Activated T-cell treated with anti-CD3 and anti-CD28 coated beads for 1 hour (primary cell): ENCODE data around the gene HSD17B3.
"Not testable (repeated sequence)": the region's sequence is repeated elsewhere in the genome, so short reads cannot be mapped to it uniquely, and the experiment has no call there.

ENCODE experiments used
- DNase-seq: peaks from one replicate; pipeline ENCODE4 v3.0.0-alpha.2; 2020; ENCODE audit warnings: low read depth

The HSD17B3 gene

DNA sequence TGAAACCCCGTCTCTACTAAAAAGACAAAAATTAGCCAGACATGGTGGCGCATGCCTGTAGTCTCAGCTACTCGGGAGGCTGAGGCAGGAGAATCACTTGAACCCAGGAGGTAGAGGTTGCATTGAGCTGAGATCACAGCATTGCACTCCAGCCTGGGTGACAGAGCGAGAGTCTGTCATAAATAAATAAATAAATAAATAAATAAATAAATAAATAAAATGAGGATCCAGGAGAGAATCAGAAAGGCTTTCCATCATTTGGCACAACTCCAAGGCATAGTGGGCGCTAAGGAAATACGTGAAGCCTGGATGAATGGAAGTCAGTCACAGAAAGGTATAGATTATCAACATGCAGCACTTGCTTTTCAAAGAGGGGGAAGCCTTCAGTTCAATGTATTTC is 65.6 kb downstream of the HSD17B3 start:
- not testable (repeated sequence) for DNase-seq

DNA sequence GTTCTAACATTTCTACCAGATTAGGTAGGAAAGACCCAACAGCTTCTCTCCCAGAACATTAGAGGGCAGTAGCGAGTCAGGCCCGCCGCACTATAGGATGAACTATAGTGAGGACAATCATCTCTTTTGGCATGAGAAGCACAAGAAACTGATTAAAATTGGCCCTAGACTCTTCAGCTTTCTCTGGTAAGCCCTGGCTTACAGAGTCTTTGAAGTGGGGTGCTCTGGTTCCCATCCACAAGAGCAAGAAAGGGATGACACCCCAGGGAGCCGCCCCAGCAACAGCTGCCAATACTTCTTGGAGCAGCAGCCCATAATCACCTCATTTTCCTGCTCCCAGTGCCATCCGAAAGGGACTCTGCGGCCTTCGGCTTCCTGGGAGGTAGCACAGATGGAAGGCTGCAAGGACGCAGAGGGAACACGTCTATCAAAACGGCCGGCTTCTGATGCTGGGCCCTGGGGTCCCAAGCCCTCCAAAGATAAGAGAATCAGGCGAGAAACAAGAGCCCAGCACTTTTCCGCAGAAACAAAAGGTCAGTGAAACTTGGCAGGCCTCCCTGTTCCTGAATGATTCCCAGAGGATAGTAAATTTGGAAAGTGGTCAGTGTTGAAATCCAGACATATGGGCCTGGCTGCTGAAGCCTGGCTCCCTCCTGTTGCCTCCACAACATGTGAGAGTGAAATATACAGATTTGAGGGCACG is 69.3 kb downstream of the HSD17B3 start:
- DNase-seq, result no peak

DNA sequence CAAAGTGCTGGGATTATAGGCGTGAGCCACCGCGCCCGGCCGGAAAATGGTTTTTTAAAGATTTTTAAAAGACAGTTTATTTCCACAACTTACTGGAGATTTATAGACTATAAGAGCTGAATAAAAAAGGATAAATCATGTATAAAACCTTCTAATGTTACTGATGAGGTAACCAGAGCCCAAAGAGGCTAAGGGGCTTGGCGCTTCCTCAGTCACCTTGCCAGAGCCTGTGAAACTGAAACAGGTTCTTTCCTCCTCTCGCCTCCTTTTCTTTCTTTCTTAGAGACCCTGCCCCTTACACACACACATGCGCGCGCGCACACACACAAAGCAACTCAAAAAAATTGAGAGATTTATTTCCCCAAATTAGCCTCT is 69.8 kb downstream of the HSD17B3 start:
- no peak for DNase-seq

DNA sequence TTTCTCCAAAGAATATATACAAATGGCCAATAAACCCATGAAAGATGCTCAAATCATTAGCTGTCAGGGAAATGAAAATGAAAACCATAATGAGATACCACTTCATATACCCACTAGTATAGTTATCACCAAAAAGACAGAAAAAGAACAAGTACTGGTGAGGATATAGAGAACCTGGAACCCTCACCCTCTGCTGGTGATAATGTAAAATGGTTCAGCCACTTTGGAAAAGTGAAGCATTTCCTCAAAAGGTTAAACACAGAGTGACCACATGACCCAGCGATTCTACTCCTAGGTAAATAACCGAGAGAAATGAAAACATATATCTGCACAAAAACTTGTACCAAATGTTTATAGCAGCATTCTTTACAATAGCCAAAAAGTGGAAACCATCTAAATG is 72.0 kb downstream of the HSD17B3 start:
- no peak for DNase-seq

DNA sequence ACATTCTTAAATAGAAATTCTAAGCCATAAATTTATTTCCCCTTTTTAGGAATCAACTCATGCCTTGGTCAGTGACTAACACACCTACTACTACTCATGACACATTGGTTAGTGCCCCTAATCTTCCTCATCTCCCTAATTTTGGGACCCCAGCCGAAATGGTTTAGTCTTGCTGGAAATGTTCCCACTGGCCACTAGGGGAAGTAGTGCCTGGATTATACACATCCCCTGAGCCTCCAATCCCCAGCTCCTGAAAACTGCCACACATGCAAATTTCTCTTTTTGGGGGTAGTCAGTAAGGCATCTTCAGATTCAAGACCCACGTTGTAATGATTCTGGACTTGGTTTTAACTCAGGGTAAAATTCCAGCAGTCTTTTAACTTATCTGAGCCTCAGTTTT is 79.8 kb downstream of the HSD17B3 start:
- DNase-seq, result no peak

DNA sequence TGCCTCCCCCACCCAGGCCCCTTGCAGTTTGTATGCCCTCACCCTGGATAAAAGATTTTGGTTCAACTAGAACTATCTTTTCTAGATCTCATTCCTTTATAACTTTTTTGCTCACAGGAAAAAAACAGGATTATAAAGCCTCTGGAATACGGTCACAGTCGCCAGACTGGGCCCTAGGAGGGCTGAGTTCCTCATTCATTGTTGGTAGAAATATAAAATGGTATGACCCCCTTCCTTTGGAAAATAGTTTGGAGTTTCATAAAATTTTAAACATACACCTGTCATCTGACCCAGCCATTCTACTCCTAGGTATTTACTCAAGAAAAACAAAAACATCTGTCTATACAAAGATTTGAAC is 82.1 kb downstream of the HSD17B3 start:
- DNase-seq, result no peak

DNA sequence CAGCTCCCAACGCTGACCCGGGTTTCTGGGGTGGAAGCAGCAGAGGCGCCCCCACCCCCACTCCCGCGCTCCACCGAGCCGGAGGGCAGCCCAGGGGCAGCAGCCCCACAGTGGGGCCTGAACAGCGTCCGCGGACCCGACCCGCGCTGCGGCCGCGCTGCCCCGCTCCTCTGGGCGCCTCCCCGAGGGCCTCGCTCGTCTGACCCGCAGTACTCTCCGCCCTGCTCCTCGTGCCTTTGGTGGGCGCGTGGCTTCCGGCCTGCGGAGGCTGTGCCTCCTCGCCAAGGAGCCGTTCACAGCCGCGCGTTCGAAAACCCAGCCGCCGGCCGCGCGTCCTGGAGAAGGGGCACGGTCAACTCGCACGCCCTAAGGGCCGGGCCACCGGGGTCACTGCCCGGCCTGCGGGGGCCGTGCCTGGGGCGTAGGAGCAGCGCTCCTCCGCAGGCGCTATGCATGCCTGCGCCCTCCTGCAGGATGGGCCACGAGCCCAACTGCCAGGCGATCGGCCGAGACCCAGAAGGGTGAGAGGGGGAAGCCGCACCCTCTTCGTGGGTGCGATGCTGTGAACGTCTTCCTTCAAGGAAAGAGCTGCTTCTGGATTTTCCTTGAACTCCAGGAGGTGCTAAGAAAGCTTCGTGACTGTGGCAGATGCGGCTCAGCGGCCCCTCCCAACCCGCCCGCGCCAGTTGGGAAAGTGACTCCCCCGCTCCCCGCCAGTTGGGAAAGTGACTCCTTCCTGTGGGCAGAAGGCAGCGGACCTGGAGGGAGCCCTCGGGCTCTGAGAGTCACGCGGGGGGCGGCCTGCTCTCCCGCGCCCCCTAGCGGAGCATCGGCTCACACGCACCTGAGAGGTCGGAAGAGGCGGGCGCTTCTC is 82.7 kb downstream of the HSD17B3 start:
- DNase-seq, result peak; percentile 37

DNA sequence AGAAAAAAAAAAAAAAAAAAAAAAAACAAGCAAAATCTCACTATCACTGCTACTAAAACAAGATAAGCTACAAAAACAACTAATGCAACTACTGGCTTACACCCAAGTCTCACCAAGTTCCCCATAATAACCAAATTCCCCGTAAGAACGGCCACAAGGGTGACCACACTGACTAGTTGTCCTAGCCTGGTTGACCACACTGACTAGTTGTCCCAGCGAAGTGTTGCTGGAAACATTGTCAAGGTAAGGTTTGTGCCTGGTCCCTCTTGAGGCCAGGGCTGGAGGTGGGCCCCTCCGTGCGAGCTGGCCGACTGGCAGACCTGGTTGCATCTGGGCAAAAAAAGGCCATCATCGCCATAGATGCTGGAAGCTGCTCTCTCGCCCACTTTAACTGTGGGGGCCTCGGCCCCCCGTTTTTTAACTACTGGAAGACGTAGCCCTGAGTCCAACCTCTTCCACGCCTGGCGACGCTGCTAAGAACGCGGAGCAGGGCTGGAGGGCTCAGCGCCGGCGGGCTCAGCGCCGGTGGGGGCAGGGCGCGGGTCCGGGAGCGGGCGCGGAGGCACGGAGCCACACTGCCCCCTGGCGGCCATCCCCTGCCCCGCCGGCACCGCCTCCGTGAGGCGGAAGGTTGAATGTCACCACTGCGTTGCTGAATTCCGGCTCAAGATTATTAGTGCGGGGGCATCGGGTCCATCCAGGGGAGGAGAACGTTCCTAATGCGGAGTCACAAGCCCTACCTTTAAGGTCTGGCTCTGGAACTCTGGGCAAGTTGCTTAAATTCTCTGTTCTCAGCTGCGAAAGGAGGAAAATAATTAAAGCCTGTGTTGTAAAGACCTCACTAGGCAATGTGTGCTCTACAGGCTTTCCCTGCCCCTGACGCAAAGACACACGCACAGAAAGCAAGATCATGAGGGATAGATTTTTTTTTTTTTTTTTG is 84.0 kb downstream of the HSD17B3 start:
- peak; percentile 67 for DNase-seq

DNA sequence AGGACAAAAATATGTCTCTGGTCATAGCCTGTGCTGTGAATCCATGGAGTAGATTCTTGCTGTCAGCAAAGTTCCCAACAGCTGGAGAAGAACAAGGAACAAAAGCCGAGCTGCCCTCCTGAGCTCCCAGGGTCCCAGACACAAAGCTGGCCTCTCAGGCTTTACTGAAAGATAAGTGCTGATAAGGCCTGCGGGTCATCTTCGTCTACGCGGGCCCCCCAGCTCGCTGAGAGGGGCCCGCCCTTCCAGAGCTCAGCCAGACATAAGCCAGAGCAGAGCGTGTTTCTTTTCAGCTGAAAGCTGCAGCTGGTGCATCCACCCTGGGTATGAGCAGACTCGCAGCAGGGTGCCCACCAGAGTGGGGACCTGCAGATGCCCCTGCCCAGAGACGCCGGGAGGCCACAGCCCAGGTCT is 84.7 kb downstream of the HSD17B3 start:
- DNase-seq, result no peak

DNA sequence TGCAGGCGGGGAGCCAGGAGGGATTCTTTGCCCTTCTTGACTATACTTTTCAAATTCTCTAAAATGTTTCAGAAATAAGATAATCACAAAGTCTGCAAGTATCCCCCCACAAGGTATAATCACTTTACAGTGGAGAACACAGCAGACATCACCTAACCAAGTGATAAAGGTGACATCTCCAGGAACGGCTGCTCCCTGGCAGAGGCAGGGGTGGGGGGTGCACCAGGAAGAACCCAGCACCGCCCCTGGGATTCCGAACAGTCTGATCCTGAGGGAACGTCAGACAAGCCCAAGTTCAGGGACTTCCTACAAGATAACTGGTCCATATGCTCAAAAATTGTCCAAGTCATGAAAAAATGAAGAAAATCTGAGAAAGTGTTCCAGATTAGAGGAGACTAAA is 85.4 kb downstream of the HSD17B3 start:
- DNase-seq, result no peak

DNA sequence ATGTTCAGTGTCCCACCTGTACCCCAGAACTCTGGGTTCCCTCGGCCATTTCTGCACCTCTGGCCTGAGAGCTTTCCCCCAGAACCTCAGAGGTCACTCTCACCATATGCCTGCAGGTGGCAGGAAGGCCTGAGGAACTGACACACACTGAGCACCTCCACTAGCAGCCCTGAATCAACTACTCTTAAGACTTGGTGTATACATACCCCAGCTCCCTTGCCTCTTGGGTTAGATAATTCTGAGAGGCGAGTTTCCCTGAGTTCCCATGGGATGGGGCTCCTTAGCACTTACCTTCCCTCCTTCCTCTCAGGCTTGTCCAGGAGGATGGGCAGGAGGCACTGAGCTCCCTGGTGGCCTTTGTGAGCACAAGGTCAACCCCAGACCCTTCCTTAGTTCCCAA is 86.1 kb downstream of the HSD17B3 start:
- no peak for DNase-seq

DNA sequence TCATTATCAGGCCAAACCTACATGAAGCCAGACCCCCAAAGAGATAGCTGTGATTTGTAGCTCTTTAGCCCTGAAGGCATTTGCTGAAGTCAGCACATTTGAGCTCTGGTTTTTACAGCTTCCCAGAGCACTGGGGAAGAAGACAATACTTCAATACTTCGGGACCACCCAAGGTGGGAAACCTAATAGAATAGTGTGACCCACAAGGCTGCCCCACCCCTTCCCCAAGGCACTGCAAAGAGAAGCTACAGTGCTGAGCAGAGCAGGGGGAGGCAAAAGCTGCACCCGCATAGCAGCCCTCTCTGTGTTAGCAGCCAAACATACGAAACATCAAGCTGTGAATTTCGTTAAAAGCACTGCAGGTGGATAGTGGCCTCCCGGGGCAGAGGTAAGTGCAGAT is 87.3 kb downstream of the HSD17B3 start:
- no peak for DNase-seq

DNA sequence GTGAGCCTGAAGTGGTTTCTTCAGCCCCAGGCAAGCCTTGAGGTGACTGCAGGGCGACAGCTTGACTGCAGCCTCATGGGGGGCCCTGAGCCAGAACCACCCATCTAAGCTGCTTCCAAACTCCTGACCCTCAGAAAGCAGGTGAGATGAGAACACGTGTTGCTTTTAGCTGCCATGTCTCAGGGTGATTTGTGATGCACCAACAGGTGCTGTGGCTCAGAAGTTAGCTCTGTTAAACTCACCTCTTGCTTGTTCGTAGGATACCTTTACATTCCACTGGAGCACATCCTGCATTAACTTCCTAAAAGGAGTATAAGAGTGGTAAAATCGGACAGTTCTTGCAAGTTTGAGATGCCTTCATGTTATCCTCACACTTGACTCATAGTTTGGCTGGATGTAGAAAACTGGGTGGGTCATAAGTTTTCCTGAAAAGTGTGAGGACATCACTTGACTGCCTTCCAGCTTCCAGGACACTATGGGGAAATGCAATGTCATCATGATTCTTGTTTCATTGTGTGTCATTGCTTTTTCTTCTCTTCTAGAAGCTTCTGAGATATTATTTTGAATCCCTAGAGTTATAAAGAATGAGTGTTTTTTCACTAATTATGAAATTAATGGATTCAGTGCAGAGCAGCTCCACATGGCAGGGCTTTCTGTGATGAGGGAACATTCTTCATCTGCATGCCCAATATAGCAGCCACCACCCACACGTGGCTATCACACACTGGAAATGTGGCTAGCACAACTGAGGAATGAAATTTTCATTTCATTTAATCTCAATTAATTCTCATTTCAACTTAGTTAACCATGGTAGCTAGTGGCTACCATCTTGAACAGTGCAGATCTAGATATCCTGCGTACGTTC is 92.3 kb downstream of the HSD17B3 start:
- DNase-seq, result no peak

DNA sequence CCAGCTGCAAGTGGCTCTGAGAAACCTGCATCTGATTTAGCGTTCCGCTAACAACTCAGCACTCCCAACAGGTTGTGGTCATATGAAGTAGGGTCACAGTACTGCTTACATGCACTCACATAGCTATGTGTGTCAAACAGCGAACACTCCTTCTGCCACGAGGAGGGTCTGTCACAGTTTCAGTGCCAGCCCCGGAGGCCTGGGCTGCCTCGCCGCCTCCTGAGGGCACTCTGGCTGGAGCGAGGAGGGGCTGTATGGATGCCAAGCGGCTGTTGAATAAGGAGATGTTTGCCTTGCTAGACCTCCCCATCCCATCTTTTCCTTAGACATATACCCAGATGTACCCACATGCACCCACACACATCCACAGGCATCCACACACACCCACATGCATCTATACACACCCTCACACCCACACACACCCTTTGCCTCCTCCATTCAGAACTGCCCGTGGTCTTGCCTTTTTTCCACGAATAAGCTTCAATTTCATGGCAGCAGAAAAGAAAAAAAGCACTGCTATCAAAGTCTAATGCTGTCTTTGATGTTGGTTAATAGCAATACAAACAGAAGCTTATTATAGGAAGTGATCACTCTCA is 95.7 kb downstream of the HSD17B3 start:
- no peak for DNase-seq

DNA sequence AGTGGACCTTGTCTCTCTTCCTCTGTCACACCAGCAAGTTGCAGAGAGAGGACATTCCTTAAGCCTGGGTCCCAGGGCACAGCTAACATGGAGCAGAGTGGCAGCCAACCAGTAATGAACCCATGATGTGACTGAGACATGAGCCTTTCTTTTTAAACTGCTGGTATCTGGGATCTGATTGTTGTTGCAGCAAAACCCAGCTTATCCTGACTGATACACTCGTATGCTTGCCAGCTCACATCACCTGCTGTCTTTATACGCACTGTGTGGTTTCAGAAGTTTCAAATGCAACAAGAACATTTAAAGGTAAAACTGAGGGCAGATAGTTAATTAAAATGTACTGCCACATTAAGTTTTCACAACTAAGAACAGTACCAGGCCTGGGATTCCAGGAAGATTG is 97.1 kb downstream of the HSD17B3 start:
- no peak for DNase-seq

DNA sequence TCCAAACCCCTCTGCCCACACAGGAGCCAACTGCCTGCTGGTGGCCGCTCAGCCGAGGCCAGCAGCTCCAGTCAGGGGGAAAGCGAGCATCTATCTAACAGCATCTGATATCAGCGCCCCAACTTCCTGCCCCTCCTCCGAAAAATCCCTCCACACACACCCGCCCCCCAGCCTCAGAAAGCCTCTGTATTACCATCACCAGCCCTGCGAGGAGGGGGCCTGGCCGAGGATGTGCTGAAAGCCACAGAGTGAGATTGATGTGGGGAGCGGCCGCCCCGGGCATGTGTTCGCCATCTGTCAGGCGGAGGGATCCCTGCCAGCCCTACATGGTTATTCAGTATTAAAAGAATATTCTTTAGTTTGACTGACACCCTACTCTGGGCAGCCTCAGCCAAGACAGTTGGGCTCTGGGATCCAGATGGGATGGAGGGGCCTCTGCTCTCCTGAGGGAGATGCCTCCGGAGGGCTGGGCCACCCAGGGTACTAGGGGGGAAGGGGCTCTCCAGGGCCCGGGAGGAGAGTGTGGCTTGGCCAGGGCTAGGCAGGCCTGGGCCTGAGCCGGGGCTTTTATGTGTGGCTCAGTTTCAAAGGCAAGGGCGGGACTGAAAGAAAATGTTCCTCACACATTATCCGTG is 98.0 kb downstream of the HSD17B3 start:
- no peak for DNase-seq

DNA sequence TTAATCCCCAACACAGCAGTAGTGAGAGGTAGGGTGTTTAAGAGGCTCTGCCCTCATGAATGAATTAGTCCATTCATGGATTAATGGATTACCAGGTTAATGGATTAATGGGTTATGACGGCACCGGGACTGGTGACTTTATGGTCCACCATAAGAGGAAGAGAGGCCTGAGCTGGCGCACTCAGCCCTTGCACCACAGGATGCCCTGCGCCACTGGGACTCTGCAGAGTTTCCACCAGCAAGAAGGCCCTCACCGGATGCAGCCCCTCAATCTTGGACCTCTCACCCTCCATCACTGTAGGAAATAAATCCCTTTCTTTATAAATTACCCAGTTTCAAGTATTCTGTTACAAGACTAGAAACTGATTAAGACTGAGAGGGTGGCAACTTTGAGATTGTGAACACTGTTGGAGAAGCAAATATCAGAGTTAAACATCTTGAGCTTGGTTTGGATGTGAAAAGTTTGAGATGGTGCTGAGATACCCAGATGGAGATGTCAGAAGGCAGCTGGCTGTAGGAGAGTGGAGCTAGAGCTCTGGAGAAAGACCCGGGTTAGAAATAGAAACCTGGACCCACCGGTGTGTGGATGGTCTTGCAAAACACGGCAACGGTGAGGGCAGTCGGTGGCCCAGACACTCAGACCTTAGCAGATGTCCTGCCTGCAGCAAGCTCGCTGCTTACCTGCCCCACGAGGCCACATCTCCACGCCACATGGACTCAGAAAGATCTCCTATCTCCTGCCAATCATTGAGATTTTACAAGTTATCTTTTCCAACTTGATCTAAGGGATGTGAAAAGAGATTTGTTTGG is 98.8 kb downstream of the HSD17B3 start:
- no peak for DNase-seq

DNA sequence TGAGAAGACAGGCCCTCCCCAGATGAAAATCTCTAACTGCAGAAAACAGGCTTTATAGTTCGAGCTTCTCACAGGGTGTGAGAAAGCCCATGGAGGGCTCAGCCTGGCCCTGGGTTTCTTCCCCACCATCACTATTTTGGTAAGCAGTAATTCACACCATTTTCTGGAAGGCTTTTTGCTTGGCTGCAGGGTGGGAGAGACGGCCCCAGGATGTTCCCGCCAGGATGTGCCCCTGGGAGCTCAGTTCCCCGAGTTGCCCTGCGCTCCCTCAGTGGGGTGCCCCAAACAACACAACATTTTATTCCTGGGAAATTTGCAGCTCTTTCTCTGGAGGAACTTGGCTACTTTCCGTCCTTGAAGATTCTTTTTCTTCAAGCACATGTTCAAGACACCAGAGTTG is 100.8 kb downstream of the HSD17B3 start:
- no peak for DNase-seq

DNA sequence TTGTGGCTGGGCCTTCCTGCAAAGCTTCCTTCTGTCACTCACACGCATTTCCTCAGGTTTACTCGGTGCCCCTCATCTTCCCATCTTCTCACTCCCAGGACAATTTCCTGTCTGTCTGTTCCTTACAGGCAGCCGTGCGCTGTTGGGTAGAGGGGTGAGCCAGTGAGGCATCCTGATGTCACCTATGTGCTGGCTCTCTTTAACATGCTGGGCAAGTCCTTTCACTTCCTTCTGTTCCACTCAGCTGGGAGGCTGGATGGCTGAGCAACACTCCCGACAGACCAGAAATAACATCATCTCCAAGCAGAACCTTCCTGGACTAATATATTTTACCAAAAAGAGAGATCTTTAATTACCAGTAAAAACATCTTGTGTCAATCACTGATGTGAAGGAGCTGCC is 103.0 kb downstream of the HSD17B3 start:
- DNase-seq, result no peak

DNA sequence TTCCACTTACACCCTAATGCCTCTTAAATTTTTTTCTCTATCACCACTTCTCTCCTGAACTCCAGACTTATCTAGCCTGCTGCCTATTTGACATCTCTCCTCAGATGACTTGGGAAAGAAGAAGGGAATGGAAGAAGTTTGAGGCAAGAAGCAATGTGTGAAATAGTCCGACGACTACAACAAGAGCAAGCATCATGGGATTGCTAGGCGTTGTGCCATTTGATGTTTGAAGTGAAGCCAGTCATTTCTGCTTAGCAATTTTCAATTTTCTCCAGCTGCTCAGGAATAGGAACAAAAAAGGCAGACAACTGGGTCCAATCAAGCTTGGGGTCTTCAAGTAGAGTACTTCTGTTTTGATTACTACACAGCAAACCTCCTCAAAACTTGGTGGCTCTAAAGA is 106.4 kb downstream of the HSD17B3 start:
- DNase-seq, result no peak
